Activated B cell treated with CpG ODN at 0.5 μM for 24 hours (primary cell): ENCODE data around the gene EPHB2. TPM values are rescaled to one million over a fixed set of nuclear protein-coding genes. Genes with fewer than 3 reads are reported as not detected.

Experiments used
- ATAC-seq: fragments of 200-7000 bp; cut with Tn5 transposase; one replicate; pipeline ENCODE4 v1.10.0; 2021; ENCODE audit warnings: low read depth, mild to moderate bottlenecking, moderate library complexity
- CTCF ChIA-PET: fragments of 350-600 bp; sonication (Branson Sonifier 250); formaldehyde crosslinking; loops from one replicate; lab custom pipeline; 2021; ENCODE audit warnings: antibody characterized with exemption; lab: Charles Lee
- POLR2A ChIA-PET: fragments of 350-600 bp; sonication (Branson Sonifier 250); formaldehyde crosslinking; loops from one replicate; lab custom pipeline; 2021; ENCODE audit warnings: antibody characterized with exemption; lab: Charles Lee
- DNase-seq: peaks from one replicate; pipeline ENCODE4 v3.0.0; 2022
- H3K27ac Mint-ChIP-seq: one replicate; pipeline ENCODE4 v1.8.0; 2020; ENCODE audit warnings: mixed read lengths
- H3K27me3 Mint-ChIP-seq: one replicate; pipeline ENCODE4 v1.8.0; 2021; ENCODE audit warnings: mixed read lengths
- H3K36me3 Mint-ChIP-seq: one replicate; pipeline ENCODE4 v1.8.0; 2021; ENCODE audit warnings: low read depth, mixed read lengths
- H3K4me1 Mint-ChIP-seq: one replicate; pipeline ENCODE4 v1.8.0; 2021; ENCODE audit warnings: mixed read lengths
- H3K4me3 Mint-ChIP-seq: one replicate; pipeline ENCODE4 v1.8.0; 2020; ENCODE audit warnings: mild to moderate bottlenecking, mixed read lengths
- H3K9me3 Mint-ChIP-seq: one replicate; pipeline ENCODE4 v1.8.0; 2020; ENCODE audit warnings: mixed read lengths
- intact Hi-C: fragments of 100-400 bp; cut with micrococcal nuclease; formaldehyde crosslinking; loops from one replicate; pipeline ENCODE4 v1.15.1; 2024
- total RNA-seq: library from RNA; stranded (reverse); gene quantifications from 2 replicates; pipeline ENCODE4 v1.2.3, GENCODE V29; 2022
- TF ChIP-seq, protein P1 (sequence below): fragments of 200-600 bp; IDR thresholded peaks from one replicate; pipeline ENCODE4 v1.8.0; 2022; ENCODE audit warnings: antibody characterized with exemption, mild to moderate bottlenecking

The EPHB2 gene
- total RNA-seq, 1 donor from 2014 or later: 0.13 TPM

DNA sequence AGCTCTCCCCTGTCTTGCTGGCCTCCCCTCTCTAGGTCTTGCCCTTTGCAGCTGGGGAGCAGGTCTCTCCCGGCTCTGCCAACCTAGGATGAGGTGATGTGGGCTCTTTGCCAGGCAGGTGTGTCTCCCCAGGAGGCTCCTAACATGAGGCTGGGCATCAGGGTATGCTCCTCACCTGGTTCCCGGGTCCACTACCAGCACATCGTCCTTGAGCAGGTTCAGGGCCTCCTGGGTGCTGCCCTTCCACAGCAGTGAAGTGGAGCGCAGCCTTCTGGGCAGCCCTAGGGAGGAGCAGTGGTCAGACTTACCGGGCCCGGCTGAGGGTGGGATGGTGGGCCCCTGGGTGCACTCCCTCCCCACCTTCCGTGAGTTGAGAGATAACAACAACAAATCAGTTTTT lies 244.5 kb downstream of the EPHB2 start:
- ChIA-PET POLR2A (no interaction called here), CTCF (interaction anchor here (0.8 to 1.1 kb wide), 2 partner anchors 8 to 10 kb away, joined by 3 read pairs; no protein-coding TSS in a partner anchor)
- Mint-ChIP-seq H3K4me1 (no peaks in the 10 kb centered on the region), H3K36me3 (no peaks in the 10 kb centered on the region), H3K27ac (no peak overlapping the region), H3K27me3 (peaks cover 24% of the 10 kb centered on the region), H3K9me3 (no peaks in the 10 kb centered on the region), H3K4me3 (no peak overlapping the region)
- no peak for ATAC-seq
- DNase-seq: no peak
- TF ChIP-seq, protein P1, sequence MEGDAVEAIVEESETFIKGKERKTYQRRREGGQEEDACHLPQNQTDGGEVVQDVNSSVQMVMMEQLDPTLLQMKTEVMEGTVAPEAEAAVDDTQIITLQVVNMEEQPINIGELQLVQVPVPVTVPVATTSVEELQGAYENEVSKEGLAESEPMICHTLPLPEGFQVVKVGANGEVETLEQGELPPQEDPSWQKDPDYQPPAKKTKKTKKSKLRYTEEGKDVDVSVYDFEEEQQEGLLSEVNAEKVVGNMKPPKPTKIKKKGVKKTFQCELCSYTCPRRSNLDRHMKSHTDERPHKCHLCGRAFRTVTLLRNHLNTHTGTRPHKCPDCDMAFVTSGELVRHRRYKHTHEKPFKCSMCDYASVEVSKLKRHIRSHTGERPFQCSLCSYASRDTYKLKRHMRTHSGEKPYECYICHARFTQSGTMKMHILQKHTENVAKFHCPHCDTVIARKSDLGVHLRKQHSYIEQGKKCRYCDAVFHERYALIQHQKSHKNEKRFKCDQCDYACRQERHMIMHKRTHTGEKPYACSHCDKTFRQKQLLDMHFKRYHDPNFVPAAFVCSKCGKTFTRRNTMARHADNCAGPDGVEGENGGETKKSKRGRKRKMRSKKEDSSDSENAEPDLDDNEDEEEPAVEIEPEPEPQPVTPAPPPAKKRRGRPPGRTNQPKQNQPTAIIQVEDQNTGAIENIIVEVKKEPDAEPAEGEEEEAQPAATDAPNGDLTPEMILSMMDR: no peak
- intact Hi-C loops: no loop called here

DNA sequence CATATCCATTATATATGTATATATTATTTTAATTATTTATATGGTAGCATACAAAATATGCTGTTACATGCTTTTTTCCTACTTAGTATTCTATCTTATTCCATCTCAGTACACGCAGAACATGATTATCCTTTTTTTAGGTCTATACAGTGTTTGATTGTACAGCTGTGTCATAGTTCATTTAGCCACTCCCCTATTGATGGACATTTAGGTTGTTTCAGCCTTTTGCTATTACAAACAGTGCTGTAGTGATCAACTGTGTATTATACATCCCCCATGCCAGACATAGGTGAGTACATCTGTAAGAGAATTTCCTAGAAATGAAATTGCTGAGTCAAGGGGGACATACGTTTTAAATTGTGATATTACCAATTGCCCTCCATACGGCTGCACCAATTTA lies 246.4 kb downstream of the EPHB2 start:
- ATAC-seq: no peak

DNA sequence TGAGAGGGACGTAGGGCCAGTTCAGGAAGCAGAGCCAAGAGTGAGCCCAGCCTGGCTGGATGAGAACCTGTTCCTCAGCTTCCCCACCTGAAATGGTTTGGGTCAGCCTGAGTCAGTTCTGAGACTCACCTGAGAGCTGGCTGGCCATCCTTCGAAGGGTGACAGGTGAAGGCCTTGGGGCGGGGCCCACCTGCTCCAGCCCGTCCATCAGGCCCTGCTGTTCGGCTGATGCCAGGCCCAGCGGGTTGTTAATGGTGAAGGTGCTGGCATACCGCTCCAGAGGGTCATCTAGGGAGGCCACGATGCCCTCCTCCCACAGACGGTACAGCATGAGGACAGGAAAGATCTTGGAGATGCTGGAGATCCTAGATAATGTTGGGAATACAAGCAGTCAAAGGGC lies 247.9 kb downstream of the EPHB2 start:
- no peak for ATAC-seq
- Mint-ChIP-seq H3K36me3 (no peaks in the 10 kb centered on the region), H3K4me1 (no peaks in the 10 kb centered on the region), H3K4me3 (no peak overlapping the region), H3K27ac (no peak overlapping the region), H3K27me3 (peaks cover 15% of the 10 kb centered on the region), H3K9me3 (no peaks in the 10 kb centered on the region)
- intact Hi-C loops: no loop called here
- TF ChIP-seq, protein P1: no peak
- no peak for DNase-seq
- ChIA-PET POLR2A (no interaction called here), CTCF (no interaction called here)

More for the DNA sequence above, 246.4 kb downstream of the EPHB2 start:
- H3K9me3 Mint-ChIP-seq: no peaks in the 10 kb centered on the region
- TF ChIP-seq, protein P1: no peak
- H3K27me3 Mint-ChIP-seq: peaks cover 15% of the 10 kb centered on the region
- DNase-seq: no peak
- no peak overlapping the region for H3K27ac Mint-ChIP-seq
- intact Hi-C loops: no loop called here
- POLR2A ChIA-PET: no interaction called here
- H3K36me3 Mint-ChIP-seq: no peaks in the 10 kb centered on the region
- CTCF ChIA-PET: interaction anchor here (1.0 kb wide), 1 partner anchor 8 kb away, joined by 3 read pairs; no protein-coding TSS in a partner anchor
- no peak overlapping the region for H3K4me3 Mint-ChIP-seq
- H3K4me1 Mint-ChIP-seq: no peaks in the 10 kb centered on the region

DNA sequence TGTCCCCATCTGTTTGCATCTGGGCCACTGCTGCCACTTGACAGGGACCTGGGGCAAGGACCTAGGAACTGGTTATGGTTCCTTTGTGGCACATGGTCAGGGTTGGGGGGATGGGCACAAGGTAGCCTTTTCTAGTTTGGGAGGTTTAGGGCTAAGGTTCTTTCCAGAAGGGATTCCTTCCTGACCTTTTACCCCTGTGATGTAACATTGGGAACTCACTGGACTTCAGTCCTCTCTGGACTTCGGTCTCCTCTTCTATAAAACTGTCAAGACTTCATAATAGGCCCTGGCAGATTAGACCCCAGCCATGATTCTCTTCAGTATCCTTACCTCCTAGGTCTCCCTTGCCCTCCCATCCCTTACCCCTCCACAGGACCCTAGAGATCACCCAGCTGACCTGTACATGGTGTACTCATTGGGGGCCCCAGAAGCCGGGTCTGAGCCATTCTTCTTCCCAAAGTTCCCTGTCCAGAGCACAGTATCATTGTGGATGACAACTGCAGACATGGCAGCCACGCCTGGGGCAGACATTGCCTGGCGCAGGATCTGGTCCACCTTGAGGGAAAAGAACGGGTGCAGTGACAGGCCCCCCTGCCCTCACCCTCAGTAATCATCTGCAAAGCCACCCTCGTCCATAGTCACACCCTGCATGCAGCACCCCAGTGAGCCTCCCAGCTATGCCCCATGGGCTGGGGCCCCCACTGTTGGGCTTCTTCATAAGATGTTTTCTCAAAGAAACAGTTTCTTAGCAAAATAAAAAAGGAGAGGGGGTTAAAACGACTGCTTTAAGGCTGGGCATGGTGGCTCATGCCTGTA lies 249.1 kb downstream of the EPHB2 start:
- ATAC-seq (no peak), DNase-seq (no peak)
- Mint-ChIP-seq H3K27ac (no peak overlapping the region), H3K4me3 (no peak overlapping the region), H3K27me3 (peaks cover 9% of the 10 kb centered on the region), H3K9me3 (no peaks in the 10 kb centered on the region), H3K4me1 (no peaks in the 10 kb centered on the region), H3K36me3 (no peaks in the 10 kb centered on the region)
- TF ChIP-seq, protein P1: no peak
- ChIA-PET CTCF (no interaction called here), POLR2A (no interaction called here)
- intact Hi-C loops: no loop called here

DNA sequence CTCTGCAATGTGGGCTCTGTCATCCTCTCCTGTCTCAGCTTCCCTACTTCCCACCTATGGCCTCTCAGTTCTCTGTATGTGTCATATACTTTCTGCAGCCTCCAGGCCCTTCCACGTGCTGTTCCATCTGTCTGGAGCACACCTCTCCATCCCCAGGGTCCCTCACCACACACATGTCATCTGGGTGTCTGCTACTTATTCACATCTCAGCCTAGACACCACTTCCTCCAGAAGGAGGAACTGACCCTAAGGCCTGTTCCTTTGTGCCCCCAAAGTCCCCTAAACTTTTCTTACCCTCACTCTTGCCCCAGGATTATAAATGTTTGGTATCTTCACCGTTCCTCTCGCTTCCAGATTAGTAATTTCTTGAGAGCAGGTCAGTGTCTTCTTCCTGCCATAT lies 251.9 kb downstream of the EPHB2 start:
- no peaks in the 10 kb centered on the region for H3K4me1 Mint-ChIP-seq
- DNase-seq: no peak
- intact Hi-C loops: no loop called here
- no peak overlapping the region for H3K4me3 Mint-ChIP-seq
- ChIA-PET CTCF (interaction anchor here (0.9 kb wide), 1 partner anchor 7 kb away, joined by 3 read pairs; no protein-coding TSS in a partner anchor), POLR2A (no interaction called here)
- TF ChIP-seq, protein P1: no peak
- no peaks in the 10 kb centered on the region for H3K27me3 Mint-ChIP-seq
- peaks cover 6% of the 10 kb centered on the region for H3K9me3 Mint-ChIP-seq
- no peaks in the 10 kb centered on the region for H3K36me3 Mint-ChIP-seq
- H3K27ac Mint-ChIP-seq: no peak overlapping the region
- no peak for ATAC-seq
